RWPE1 (cell line): Measurements from ENCODE around the gene NPL.
A peak's percentile ranks its signal among the peaks of the same experiment; 100 is the strongest.

ENCODE experiments used
- CTCF ChIA-PET: fragments of 350-600 bp; sonication (Branson Sonifier 250); formaldehyde crosslinking; extraction: SDS; loops from one replicate; lab custom pipeline; 2021; lab: Yijun Ruan, JAX
- POLR2A ChIA-PET: fragments of 400-600 bp; formaldehyde crosslinking; extraction: SDS; loops from one replicate; lab custom pipeline; 2020; ENCODE audit warnings: antibody characterized with exemption; ENCODE audit not compliant: low non-redundant PET; lab: Yijun Ruan, JAX
- DNase-seq: peaks from one replicate; pipeline ENCODE4 v3.0.0; 2012; ENCODE audit warnings: low spot score
- H3K27ac ChIP-seq: fragments of 450-650 bp; 2 replicates; pipeline ENCODE4 v1.5.1; 2017
- TF ChIP-seq, protein P1 (sequence below): fragments of 450-650 bp; conservative IDR thresholded peaks from 2 replicates; pipeline ENCODE4 v1.5.1; 2017; ENCODE audit warnings: low read depth, mild to moderate bottlenecking

Gene NPL

DNA sequence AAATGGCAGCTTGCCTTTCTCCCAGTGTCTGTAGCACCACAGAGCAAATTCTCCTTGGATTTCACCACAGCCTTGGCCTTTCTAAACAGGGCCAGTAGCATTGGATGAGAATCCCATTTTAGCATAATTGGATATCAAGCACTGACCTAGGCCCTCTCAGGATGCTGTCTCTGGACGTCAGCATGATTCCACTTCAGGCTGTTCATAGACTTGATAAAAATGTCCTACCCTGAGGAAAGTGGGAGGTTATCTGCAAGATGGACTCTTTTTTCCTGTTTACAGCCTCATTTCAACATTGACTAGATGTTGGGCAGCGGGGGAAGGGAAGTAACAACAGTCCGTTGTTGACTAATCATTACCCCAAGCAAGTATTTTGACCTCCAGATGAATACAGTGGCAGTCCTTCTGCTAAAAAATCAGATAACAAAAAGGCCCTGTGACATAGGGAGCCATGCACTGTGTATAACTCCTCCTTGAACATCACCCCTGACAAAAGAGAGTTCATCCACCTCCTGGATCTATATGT, 5.2 kb downstream of the NPL start:
- POLR2A ChIA-PET, result no interaction called here
- TF ChIP-seq, protein P1, sequence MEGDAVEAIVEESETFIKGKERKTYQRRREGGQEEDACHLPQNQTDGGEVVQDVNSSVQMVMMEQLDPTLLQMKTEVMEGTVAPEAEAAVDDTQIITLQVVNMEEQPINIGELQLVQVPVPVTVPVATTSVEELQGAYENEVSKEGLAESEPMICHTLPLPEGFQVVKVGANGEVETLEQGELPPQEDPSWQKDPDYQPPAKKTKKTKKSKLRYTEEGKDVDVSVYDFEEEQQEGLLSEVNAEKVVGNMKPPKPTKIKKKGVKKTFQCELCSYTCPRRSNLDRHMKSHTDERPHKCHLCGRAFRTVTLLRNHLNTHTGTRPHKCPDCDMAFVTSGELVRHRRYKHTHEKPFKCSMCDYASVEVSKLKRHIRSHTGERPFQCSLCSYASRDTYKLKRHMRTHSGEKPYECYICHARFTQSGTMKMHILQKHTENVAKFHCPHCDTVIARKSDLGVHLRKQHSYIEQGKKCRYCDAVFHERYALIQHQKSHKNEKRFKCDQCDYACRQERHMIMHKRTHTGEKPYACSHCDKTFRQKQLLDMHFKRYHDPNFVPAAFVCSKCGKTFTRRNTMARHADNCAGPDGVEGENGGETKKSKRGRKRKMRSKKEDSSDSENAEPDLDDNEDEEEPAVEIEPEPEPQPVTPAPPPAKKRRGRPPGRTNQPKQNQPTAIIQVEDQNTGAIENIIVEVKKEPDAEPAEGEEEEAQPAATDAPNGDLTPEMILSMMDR, result no peak
- DNase-seq, result no peak
- CTCF ChIA-PET, result interaction anchor here (0.6 kb wide), 1 partner anchor 1869 kb away, joined by 3 read pairs; no protein-coding TSS in a partner anchor
- no peak overlapping the region for H3K27ac ChIP-seq

DNA sequence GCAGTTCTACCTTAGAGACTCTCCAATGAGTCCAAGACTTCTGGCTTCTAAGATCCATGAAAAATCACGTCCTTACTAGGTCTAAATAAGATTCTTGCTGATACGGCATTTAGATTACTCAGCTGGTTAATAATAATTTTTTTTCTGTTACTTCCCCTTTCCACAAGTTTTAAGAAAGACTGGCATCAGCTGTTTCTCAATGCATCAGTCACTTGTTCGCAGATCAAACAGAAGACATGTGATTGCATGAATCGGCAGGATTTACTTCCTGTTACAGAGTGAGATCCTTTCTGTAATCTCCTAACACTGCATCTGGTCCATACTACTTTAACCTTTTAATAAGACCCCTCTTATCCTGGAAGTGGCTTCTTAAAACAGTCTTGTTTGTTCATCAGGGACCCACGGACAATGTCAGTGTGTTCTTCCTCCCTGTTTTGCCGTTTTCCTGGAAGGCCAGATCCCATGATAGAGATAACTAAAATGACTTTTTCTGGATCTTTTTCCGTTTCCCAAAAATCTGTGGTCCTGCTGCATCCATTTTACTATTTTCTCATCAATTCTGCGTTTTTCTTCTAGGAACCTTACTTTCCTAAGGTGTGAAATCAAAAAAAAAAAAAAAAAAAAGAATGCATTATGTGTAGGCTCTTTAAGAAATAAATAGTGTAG, 6.1 kb downstream of the NPL start:
- CTCF ChIA-PET, result interaction anchor here (0.6 to 1.0 kb wide), 2 partner anchors 13 to 1868 kb away, joined by 3 to 4 read pairs; no protein-coding TSS in a partner anchor
- DNase-seq, result no peak
- H3K27ac ChIP-seq, result no peak overlapping the region

DNA sequence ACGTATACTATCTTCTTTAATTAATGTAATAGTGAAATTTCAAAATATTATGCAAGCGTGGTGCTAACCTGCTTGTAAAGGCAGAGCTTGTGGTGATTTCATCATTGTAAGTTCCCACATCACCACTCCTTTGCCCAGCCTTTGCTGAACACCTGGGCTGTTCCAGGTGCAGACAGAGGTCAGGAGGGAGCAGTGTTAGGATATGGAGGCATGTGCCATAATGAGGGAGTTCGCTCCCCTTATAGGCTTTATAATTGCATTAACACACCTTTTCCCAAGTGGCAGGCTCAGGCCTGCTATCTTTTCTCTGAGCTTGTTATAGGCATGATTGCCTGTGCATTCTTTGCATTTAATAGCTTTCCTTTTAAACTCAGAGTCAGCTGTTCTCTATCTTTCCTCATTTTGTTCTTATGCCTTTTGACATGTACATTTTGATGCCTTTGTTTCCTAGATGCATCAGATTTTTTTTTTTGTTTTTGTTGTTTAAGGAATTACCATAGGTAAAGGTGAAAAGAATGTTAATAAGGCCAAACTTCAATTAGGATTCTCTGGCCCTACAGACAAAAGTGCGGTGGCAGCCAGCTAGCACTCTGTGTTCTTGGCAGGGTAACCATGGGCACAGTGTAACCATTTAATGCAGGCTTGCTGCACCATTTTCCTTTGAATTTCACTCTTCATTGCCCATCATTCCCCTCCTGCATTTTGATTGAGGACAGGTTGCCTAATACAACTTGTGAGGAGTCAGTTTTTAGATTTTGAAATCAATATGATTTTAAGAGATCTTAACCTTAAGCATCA, 12.6 kb downstream of the NPL start:
- CTCF ChIA-PET, result interaction anchor here (0.5 to 1.2 kb wide), 5 partner anchors 17 to 420 kb away, joined by 3 to 6 read pairs (median 4); no protein-coding TSS in a partner anchor

More for the DNA sequence above, 6.1 kb downstream of the NPL start:
- POLR2A ChIA-PET, result no interaction called here
- TF ChIP-seq, protein P1, result no peak

DNA sequence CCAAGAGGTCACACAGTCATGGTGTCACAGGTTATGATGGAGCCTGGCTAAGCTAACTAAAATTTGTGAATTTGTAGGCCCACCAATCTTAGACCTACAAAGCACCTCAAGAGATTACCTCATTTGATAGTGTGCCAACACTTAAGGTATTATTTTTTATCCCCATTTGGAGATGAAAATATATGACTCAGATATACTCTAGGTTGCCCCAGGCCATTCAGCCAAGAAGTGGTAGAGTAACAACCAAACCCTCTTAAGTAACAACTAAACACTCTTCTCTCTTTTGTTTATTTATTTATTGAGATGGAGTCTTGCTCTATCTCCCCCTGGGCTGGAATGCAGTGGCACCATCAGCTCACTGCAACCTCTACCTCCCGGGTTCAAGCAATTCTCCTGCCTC, 14.3 kb downstream of the NPL start:
- peak; percentile 63 for DNase-seq
- POLR2A ChIA-PET, result no interaction called here
- no peak overlapping the region for H3K27ac ChIP-seq
- TF ChIP-seq, protein P1, result no peak
- CTCF ChIA-PET, result no interaction called here

More for the DNA sequence above, 12.6 kb downstream of the NPL start:
- H3K27ac ChIP-seq, result peak overlapping the region; percentile 67; the same call in 1 of the 2 replicates
- peak; percentile 77 for DNase-seq
- POLR2A ChIA-PET, result no interaction called here
- TF ChIP-seq, protein P1, result no peak

DNA sequence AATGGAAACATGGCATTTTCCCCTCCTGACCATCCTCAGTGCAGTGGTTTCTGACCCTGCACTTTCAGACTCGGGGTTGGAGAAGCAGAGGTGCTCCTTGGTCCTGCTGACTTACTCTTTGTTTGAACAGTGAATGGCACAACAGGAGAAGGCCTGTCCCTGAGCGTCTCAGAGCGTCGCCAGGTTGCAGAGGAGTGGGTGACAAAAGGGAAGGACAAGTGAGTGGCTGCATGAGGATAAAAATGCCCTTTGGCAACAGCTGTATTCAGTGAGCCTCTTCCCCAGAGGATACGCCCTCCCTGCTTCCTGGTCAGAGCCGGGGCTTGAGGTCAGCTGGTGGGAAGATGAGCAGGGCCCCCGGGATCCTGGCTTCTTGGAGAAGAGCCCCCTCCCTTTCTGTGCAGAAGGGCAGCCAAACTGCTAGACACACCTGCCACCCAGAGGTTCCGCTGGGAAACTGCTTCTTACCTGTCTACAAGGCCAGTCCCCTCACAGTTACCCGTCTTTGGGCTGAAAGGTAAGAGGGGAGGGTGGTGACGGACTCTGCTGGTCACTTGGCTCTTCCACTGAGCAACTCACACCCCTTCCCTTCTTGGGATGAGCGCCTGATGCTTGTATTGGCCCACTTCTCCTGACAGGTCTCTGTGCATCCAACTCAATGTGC, 16.6 kb downstream of the NPL start:
- ChIA-PET CTCF (no interaction called here), POLR2A (no interaction called here)
- no peak for DNase-seq
- no peak overlapping the region for H3K27ac ChIP-seq
- TF ChIP-seq, protein P1, result no peak

DNA sequence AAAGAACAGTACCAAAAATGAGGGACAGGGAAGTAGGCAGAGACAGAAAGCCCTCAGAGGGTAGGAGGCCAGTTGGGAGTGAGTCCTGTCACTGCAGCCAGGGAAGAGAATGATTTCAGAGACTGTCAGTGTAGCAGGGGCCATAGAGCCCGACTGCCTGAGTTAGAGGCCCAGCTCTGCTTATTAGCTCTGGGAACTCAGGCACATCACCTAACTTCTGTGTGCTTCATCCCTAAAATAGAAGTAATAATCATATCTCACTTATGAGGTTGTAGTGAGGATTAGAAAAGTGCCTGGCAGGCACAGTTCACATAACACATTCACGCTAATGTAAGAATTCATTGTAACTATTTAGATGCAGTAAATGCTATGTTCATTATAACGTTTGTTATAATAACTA, 18.3 kb downstream of the NPL start:
- ChIA-PET CTCF (interaction anchor here (0.8 kb wide), 1 partner anchor 212 kb away, joined by 3 read pairs; no protein-coding TSS in a partner anchor), POLR2A (no interaction called here)
- H3K27ac ChIP-seq, result no peak overlapping the region
- DNase-seq, result no peak
- TF ChIP-seq, protein P1, result no peak
